Heart left ventricle (tissue), 13 donors: ENCODE data around the gene ARHGEF3.
"Not testable (repeated sequence)": the region's sequence is repeated elsewhere in the genome, so short reads cannot be mapped to it uniquely, and the experiment has no call there.

Experiments used
- CTCF ChIP-seq, 12 donors: fragments of 200-600 bp; sonication (generic) in 4 of 12; IDR thresholded peaks; one replicate each; pipeline versions ENCODE4 v1.5.0 to v1.8.0; 2018 to 2022; ENCODE audit warnings: antibody characterized with exemption in 12 of 12, mild to moderate bottlenecking in 5 of 12
- POLR2A ChIP-seq, 2 donors: fragments of 450-650 bp; IDR thresholded peaks; one replicate each; pipeline ENCODE4 v1.6.1; 2017; ENCODE audit warnings: antibody characterized with exemption in 2 of 2, mild to moderate bottlenecking in 2 of 2, moderate library complexity in 2 of 2
- donor health status: ischemic (EF 13 %, LVEDD 7.1; RV severe dilation, severe dysfunction).
- donor health status: DM: no; HTN: yes; CAD: no.
- donor health status: DM: no; HTN: no; CAD: no.
- donor health status: ischemic (EF 25% LVEDD 6.9; RV normal size, moderate dysfunction).
- donor health status: ischemic (EF 25% LVEDD 5.7; RV mildly dilated, moderate dysfunction).
- donor health status: ischemic (EF 35%, LVEDD 5.7; RV mildly dilated, moderate dysfunction).
- donor health status: nonischemic (EF 11% LVEDD 7.7; RV severe dilation, severe dysfunction).
- donor health status: DM: yes; HTN: yes; CAD: no.
- donor health status: PGD.
- donor health status: ischemic (EF 29% LVEDD 5.4; RV normal size, mild dysfunction).
- donor health status: nonischemic (EF 23%, LVEDD 6.1; RV moderate dilation, normal function).

DNA sequence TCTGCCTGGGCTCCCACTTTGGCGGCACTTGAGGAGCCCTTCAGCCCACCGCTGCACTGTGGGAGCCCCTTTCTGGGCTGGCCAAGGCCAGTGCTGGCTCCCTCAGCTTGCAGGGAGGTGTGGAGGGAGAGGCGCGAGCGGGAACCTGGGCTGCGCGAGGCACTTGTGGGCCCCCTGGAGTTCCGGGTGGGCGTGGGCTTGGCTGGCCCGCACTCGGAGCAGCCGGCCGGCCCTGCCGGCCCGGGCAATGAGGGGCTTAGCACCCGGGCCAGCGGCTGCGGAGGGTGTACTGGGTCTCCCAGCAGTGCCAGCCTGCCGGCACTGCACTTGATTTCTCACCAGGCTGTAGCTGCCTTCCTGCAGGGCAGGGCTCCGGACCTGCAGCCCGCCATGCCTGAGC, 82.9 kb downstream of the ARHGEF3 start:
- TF ChIP-seq CTCF, POLR2A (IDR thresholded peaks at IDR 0.05): not testable (repeated sequence)
